ENCODE data around the gene KLHDC7B.

DNA sequence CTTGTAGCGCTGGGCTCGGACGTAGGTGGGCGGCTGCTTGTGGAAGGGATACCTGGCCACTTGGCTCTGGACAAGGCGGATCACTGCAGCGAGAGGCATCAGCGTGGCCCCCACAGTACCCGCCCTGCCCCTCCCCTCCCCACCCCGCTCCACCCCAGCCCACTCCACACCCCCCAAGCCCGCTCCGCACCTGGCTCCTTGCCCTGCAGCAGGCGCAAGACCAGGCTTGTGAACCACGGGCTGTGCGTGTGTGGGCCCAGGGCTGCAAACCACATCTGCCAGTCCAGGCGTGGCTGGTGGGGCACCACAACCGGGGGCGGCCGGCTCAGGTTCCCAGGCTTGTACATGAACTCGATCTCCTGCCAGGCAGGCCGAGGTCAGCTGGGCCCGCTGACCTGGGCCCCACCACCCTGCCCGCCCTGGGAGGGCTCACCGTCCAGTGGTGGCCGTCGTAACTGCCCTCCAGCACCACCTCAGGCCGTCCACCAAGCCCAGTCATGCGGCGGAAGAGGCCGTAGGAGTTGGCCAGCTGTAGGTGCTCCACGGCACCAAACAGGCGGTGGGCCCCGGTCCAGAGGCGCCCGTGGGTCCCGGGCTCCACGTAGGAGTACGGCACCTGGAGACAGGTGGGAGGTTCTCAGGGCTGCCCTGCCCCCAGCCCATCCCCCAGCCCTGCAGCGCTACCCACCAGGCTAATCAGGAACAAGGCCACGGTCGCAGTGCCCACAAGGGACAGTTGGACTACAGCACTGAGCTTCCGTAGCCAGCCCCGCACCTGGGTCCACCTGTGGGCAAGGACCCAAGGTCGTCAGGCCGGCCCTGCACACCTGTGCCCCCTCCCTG, 41.1 kb upstream of the KLHDC7B start:
- TF ChIP-seq, protein P1, sequence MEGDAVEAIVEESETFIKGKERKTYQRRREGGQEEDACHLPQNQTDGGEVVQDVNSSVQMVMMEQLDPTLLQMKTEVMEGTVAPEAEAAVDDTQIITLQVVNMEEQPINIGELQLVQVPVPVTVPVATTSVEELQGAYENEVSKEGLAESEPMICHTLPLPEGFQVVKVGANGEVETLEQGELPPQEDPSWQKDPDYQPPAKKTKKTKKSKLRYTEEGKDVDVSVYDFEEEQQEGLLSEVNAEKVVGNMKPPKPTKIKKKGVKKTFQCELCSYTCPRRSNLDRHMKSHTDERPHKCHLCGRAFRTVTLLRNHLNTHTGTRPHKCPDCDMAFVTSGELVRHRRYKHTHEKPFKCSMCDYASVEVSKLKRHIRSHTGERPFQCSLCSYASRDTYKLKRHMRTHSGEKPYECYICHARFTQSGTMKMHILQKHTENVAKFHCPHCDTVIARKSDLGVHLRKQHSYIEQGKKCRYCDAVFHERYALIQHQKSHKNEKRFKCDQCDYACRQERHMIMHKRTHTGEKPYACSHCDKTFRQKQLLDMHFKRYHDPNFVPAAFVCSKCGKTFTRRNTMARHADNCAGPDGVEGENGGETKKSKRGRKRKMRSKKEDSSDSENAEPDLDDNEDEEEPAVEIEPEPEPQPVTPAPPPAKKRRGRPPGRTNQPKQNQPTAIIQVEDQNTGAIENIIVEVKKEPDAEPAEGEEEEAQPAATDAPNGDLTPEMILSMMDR (IDR thresholded peaks at IDR 0.05), result no peak
- TF ChIP-seq ZFX (IDR thresholded peaks at IDR 0.05; ENCODE audit: borderline replicate concordance), result no peak
